Upper lobe of right lung (tissue), 1 donor: ENCODE data around the gene TSC2. TPM values are rescaled to one million over a fixed set of nuclear protein-coding genes. Genes with fewer than 3 reads are reported as not detected.
A peak's percentile ranks its signal among the peaks of the same experiment; 100 is the strongest.

Experiments used
- ATAC-seq: fragments of 200-7000 bp; cut with Tn5 transposase; one replicate; pipeline ENCODE4 v1.9.1; 2020; ENCODE audit warnings: mild to moderate bottlenecking, moderate library complexity
- DNase-seq: peaks from one replicate; pipeline ENCODE4 v3.0.0-alpha.2; 2020
- H3K27ac ChIP-seq: fragments of 200-600 bp; one replicate; pipeline ENCODE4 v1.8.0; 2022
- H3K27me3 ChIP-seq: fragments of 200-600 bp; one replicate; pipeline ENCODE4 v1.8.0; 2022; ENCODE audit warnings: mild to moderate bottlenecking
- H3K36me3 ChIP-seq: fragments of 200-600 bp; one replicate; pipeline ENCODE4 v1.8.0; 2022
- H3K4me1 ChIP-seq: fragments of 200-600 bp; one replicate; pipeline ENCODE4 v1.8.0; 2022
- H3K4me3 ChIP-seq: fragments of 200-600 bp; one replicate; pipeline ENCODE4 v1.8.0; 2022; ENCODE audit warnings: mild to moderate bottlenecking
- H3K9me3 ChIP-seq: fragments of 200-600 bp; one replicate; pipeline ENCODE4 v1.8.0; 2022
- CTCF ChIP-seq: fragments of 200-600 bp; IDR thresholded peaks from one replicate; pipeline ENCODE4 v1.8.0; 2022; ENCODE audit warnings: antibody characterized with exemption
- intact Hi-C: fragments of 100-400 bp; cut with DNase I; formaldehyde crosslinking; loops from one replicate; pipeline ENCODE4 v1.11.0; 2022
- total RNA-seq: library from RNA; stranded (reverse); fragmentation: NEBNext Ultra II Directional; extraction: Animal tissue kit (Norgen Biotek cat#: 25700); gene quantifications from one replicate; pipeline ENCODE4 v1.2.1, GENCODE V29; 2021
- donor health status: DM: no; HTN: yes; CAD: no; lungs with severe emphysema.

Gene TSC2
- total RNA-seq, 1 donor from 2014 or later: 119 TPM

- Histone ChIP-seq H3K4me3 (peak overlapping the region; percentile 95), H3K27ac (peak overlapping the region; percentile 81), H3K27me3 (no peaks in the 10 kb centered on the region), H3K9me3 (no peaks in the 10 kb centered on the region), H3K36me3 (peaks cover 11% of the 10 kb centered on the region), H3K4me1 (peaks cover 57% of the 10 kb centered on the region)
- DNase-seq: no peak
- ATAC-seq: no peak
- intact Hi-C loops: no loop called here
- no peak for TF ChIP-seq CTCF
Observed at GRCh38 chr16:2046893-2047329, 874 bp upstream of the TSC2 start.

GRCh38 chr16:2048116-2048543, 345 bp downstream of the TSC2 start:
- H3K9me3 ChIP-seq: no peaks in the 10 kb centered on the region
- no peaks in the 10 kb centered on the region for H3K27me3 ChIP-seq
- intact Hi-C loops: no loop called here
- no peak for TF ChIP-seq CTCF
- H3K4me1 ChIP-seq: peaks cover 48% of the 10 kb centered on the region
- H3K36me3 ChIP-seq: peaks cover 22% of the 10 kb centered on the region
- peak overlapping the region; percentile 95 for H3K4me3 ChIP-seq
- H3K27ac ChIP-seq: peak overlapping the region; percentile 81
- no peak for DNase-seq
- no peak for ATAC-seq

GRCh38 chr16:2053211-2053610, 5.4 kb downstream of the TSC2 start:
- H3K27me3 ChIP-seq: no peaks in the 10 kb centered on the region
- peaks cover 7% of the 10 kb centered on the region for H3K4me1 ChIP-seq
- H3K4me3 ChIP-seq: no peak overlapping the region
- intact Hi-C loops: no loop called here
- H3K27ac ChIP-seq: no peak overlapping the region
- no peak for TF ChIP-seq CTCF
- H3K36me3 ChIP-seq: peaks cover 60% of the 10 kb centered on the region
- no peaks in the 10 kb centered on the region for H3K9me3 ChIP-seq
- DNase-seq (no peak), ATAC-seq (no peak)

- intact Hi-C loops: no loop called here
- Histone ChIP-seq H3K27ac (no peak overlapping the region), H3K4me3 (no peak overlapping the region), H3K4me1 (peaks cover 3% of the 10 kb centered on the region), H3K27me3 (no peaks in the 10 kb centered on the region), H3K36me3 (peaks cover 60% of the 10 kb centered on the region), H3K9me3 (no peaks in the 10 kb centered on the region)
- DNase-seq: no peak
- ATAC-seq: no peak
- no peak for TF ChIP-seq CTCF
Observed at GRCh38 chr16:2053897-2054296, 6.1 kb downstream of the TSC2 start.

- Histone ChIP-seq H3K27ac (no peak overlapping the region), H3K9me3 (no peaks in the 10 kb centered on the region), H3K36me3 (peaks cover 62% of the 10 kb centered on the region), H3K27me3 (no peaks in the 10 kb centered on the region), H3K4me3 (no peak overlapping the region), H3K4me1 (no peaks in the 10 kb centered on the region)
- ATAC-seq (peak; percentile 56), DNase-seq (peak; percentile 81)
- intact Hi-C loops: no loop called here
- no peak for TF ChIP-seq CTCF
Observed at GRCh38 chr16:2054543-2055245, 6.9 kb downstream of the TSC2 start.

- intact Hi-C loops: no loop called here
- Histone ChIP-seq H3K36me3 (peaks cover 68% of the 10 kb centered on the region), H3K27me3 (no peaks in the 10 kb centered on the region), H3K9me3 (no peaks in the 10 kb centered on the region), H3K4me1 (no peaks in the 10 kb centered on the region), H3K27ac (no peak overlapping the region), H3K4me3 (no peak overlapping the region)
- DNase-seq (no peak), ATAC-seq (peak; percentile 55)
- TF ChIP-seq CTCF: peak; percentile 40
Observed at GRCh38 chr16:2056077-2056476, 8.3 kb downstream of the TSC2 start.
